ENCODE results near the gene FFAR3.
A peak's percentile ranks its signal among the peaks of the same experiment; 100 is the strongest.

DNA sequence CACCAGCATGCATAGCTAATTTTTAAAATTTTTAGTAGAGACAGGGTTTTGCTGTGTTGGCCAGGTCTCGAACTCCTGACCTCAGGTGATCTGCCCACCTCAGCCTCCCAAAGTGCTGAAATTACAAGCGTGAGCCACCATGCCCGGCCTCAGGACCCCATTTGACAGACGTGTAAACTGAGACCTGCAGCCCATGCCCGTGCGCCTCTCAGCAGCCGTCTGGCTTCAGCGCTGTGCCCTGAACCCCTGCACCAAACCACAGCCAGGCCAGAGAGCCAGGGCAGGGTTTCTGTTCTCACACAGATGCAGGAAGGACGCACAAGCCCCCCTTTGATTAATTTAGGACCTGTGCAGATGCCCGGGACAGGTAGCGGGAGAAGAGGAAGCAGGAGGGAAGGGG, 17.8 kb upstream of the FFAR3 start:
- TF ChIP-seq, protein P1, sequence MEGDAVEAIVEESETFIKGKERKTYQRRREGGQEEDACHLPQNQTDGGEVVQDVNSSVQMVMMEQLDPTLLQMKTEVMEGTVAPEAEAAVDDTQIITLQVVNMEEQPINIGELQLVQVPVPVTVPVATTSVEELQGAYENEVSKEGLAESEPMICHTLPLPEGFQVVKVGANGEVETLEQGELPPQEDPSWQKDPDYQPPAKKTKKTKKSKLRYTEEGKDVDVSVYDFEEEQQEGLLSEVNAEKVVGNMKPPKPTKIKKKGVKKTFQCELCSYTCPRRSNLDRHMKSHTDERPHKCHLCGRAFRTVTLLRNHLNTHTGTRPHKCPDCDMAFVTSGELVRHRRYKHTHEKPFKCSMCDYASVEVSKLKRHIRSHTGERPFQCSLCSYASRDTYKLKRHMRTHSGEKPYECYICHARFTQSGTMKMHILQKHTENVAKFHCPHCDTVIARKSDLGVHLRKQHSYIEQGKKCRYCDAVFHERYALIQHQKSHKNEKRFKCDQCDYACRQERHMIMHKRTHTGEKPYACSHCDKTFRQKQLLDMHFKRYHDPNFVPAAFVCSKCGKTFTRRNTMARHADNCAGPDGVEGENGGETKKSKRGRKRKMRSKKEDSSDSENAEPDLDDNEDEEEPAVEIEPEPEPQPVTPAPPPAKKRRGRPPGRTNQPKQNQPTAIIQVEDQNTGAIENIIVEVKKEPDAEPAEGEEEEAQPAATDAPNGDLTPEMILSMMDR (IDR thresholded peaks at IDR 0.05 in 8 of 11, conservative IDR thresholded peaks at IDR 0.05 in 3 of 11) = no peak
- TF ChIP-seq POLR2A (IDR thresholded peaks at IDR 0.05) = no peak
- TF ChIP-seq POLR2AphosphoS5 (IDR thresholded peaks at IDR 0.05) = peak in 1 of 3 donors; percentile 47

Measured in spleen (tissue), 7 donors.